ENCODE data around the gene CNPY3.

DNA sequence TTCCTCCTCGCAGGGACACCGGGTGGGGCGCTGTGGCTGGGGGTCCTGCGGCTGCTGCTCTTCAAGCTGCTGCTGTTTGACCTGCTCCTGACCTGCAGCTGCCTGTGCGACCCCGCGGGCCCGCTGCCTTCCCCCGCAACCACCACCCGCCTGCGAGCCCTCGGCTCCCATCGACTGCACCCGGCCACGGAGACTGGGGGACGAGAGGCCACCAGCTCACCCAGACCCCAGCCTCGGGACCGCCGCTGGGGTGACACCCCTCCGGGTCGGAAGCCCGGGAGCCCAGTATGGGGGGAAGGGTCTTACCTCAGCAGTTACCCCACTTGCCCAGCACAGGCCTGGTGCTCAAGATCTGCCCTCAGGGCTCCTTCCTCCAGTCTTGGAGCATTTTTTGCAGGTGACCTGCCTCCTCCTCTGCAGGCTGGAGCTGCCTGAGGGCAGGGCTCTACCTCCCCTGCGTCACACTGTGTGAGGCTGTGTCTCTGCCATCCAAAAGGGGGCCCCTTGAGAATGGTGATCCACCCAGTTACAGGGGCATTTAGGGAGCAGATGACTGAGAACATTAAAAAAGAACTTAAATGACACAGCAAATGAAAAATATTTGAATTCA is 3.9 kb upstream of the CNPY3 start:
- TF ChIP-seq, protein P1, sequence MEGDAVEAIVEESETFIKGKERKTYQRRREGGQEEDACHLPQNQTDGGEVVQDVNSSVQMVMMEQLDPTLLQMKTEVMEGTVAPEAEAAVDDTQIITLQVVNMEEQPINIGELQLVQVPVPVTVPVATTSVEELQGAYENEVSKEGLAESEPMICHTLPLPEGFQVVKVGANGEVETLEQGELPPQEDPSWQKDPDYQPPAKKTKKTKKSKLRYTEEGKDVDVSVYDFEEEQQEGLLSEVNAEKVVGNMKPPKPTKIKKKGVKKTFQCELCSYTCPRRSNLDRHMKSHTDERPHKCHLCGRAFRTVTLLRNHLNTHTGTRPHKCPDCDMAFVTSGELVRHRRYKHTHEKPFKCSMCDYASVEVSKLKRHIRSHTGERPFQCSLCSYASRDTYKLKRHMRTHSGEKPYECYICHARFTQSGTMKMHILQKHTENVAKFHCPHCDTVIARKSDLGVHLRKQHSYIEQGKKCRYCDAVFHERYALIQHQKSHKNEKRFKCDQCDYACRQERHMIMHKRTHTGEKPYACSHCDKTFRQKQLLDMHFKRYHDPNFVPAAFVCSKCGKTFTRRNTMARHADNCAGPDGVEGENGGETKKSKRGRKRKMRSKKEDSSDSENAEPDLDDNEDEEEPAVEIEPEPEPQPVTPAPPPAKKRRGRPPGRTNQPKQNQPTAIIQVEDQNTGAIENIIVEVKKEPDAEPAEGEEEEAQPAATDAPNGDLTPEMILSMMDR (IDR thresholded peaks at IDR 0.05) = no peak
- TF ChIP-seq POLR2A (IDR thresholded peaks at IDR 0.05) = no peak

Measured in uterus (tissue), 2 donors.